ENCODE data around the gene SLC28A3.
A peak's percentile ranks its signal among the peaks of the same experiment; 100 is the strongest.

Gene SLC28A3

DNA sequence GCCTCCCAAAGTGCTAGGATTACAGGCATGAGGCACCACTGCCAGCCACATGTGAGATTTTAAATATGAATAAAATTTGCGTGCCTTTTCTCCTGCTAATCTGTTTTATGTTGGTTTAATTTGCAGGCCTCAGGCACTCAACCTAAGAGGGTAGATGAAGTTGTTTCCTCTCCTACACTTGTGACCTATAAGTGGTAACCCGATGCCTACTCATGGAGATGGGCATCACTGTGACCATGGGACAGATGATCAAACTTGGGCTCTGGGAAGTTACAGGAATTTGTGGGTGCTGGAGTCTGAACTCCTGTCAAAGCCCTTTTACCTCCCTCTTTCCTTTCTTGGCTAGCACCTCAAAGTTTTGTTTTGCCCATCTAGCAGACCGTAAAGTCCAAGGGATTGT lies 1.1 kb downstream of the SLC28A3 start:
- no peak for DNase-seq

DNA sequence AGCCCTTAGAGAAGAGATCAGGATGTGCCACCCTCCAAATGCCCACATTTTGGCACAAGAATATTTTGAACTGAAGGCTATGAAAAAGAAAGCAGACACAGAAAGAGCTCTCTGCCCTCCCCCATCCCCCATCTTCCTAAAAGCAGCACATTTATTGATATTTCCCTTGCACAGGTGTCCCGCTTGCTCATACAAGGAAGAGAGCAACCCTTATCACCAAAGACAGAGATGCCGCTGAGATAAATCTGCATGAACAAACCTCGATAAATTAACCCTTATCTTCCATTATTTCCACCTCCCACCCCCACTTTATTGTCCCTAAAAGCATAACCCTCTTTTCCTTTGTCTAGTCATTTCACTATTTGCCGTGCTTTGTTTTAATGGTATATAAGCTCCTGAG lies 1.8 kb downstream of the SLC28A3 start:
- no peak for DNase-seq

DNA sequence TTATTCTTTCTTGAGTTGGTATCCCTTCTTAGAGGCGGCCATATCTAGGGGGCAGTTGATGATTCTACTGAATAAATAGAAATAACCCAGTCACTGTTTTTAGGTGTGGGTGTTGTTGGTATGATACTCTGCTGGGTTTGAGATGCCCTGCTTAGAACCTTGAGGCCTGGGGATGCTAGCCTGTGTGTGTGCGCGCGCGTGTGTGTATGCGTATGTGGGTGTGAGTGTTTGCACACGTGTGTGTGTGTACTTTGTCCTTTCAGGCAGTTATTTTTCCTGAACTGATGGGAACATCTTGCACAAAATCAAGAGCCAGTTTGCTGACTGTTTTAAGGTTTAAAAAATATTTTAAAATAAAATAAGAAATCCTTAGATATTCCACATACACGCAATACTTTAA lies 3.3 kb downstream of the SLC28A3 start:
- DNase-seq, result no peak

DNA sequence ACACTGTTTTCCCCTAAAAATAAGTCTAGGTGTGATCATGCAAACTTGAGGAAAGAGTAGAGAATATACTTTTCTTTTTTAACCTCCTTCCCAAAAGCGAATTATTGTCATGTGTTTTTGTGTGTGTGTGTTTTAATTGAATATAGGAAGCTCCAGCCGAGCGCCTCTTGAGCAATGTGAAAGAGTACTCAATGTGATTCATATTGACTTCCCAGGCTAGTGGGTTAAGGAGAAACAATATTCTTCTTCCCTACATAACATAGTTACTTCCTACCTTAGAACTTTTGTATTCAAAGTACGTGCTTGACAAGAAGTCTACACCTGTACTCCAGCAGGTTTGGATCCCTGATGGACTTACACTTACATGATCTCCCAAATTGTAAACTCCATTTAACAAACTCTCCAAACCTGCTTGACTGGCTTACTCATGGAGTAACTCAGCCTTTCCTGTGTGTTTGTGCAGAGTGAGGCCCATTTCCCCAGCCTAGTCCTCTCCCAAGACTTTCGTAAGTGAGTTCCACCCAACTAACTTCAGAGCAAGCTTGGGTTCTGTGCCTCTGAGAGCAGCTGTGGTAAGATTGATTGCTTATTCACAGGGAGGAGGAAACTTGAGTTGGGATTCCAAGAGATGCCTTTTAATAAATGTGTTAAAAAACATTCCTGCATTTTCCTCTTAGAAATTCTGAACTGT lies 9.3 kb downstream of the SLC28A3 start:
- DNase-seq, result no peak

DNA sequence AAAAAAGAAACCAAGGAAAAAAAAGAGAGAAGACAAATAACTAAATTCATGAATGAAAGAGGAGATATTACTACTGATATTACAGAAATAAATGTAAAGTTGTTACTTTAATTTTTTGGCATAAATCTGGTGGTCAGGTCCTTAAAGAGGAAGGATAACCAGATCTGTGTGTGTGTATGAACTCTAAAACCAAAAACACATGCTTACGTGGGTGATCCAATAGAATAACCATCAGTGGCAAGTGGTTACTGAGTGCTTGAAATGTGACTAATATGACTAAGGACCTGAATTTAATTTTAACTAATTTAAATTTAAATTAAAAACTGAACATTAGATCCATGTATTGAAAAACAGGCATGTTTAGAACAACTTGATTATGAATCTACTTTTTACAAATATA lies 10.3 kb downstream of the SLC28A3 start:
- no peak for DNase-seq

DNA sequence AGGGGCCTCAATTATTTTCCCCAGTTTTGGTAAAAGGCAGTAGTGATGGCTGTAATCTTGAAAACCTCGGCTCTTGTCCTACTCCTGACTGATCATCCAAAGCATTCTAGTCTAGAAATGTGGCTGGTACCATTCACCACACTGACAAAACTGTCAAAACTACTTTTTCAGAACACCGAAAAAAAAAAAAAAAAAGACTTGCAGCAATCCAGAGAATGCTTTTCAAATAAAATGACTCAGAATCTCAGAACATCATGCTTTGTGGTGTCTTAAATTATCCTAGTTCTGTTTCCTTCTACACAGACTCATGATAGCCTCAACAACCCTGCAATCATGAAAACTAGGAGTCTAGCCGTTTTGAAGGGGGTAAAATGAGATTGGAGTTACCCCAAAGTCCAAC lies 13.4 kb downstream of the SLC28A3 start:
- DNase-seq, result no peak

DNA sequence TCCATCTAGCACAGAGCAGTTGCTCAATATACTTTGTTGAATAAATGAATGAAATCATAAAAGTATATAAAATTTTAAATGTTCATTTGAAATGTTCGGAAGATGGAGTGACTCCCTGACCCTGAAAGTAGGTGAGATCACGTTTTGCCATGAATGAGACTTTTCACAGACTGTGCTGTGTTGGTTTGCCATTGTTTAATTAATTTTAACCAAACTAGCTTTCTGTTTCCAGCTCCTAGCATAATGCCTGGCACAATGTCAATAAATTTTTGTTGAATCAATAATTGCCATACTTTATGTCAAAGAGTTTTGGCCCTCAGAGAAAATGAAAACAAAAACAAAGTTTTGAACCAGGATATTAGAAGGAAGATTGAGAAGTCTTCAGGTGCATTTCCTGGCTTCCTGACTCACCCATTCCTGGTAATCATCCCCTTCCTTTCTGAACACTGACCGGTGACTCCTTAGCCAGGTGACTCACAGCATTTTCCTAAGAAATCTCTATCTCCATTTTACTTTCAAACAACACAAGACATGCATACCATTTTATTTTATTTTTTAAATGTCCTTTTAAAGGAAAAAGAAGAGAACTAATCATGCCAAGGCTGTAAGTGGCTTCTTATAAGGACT lies 15.1 kb downstream of the SLC28A3 start:
- no peak for DNase-seq

DNA sequence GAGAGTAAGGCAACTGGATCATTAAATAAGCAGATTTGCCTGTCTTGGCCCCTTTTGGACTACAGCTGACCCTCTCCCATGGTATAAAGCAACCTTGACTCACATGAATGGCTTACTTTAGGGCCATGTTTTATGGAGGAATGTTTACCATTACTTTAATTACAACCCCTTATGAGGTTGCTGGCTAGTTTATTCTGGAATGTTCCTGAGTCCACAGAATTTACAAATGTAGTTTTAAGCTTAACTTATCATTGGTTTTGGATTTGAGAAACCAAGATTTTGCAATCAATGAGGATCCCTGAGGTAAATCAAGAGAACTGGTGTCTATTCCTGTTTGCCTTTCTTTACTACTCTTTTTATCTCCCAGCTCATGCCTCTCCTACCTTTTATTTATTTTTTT lies 15.7 kb downstream of the SLC28A3 start:
- no peak for DNase-seq

DNA sequence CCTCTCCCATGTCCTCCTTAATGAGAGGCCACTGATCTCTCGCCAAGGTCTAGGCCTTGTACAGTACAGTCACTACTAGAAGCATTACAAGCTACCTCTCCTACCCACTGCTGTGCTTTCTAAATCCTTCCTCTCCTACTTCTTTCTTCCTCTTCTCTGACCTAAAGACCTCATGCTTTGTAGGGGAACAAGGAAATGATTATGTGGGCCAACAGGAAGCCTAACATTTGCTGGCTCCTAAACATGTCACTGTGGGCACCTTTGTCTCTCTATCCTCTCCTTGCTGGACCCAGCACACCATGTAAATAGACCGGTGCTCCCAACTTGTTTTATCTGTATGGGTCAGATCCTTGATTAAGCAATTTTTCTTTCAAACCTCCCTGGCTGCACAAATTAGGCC lies 16.7 kb downstream of the SLC28A3 start:
- no peak for DNase-seq

DNA sequence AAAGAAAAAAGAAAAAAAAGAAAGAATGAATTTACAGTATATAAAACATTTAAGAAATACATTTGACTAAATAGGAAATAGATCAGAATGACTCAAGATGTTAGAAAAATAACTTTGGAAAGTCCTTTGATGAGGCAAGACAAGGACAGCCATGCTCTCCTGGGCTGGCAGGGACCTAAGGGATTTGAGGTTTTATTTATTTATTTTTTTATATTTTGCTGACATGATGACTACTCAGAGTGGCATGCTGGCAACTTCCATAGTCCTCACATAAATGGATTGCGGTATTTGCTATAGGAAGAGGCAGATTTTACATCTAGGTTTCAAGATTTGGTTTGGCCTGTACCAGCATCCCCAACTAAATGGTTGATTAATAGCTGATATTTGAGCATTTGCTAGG lies 17.7 kb downstream of the SLC28A3 start:
- DNase-seq, result no peak

DNA sequence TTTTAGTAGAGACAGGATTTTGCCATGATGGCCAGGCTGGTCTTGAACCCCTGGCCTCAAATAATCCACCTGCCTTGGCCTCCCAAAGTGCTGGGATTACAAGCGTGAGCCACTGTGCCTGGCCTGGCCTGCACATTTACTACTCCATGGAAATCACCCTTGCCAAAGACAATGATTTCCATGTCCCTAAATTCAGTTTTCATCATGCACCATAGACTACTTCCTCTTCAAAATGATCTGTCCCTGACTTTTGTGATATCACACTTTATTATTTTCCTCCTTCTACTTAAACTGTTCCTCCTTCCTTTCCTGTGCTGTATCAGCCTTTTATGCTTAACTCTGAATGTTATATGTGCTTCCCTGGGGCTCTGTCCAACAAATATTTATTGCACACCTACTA lies 20.3 kb downstream of the SLC28A3 start:
- DNase-seq, result no peak

DNA sequence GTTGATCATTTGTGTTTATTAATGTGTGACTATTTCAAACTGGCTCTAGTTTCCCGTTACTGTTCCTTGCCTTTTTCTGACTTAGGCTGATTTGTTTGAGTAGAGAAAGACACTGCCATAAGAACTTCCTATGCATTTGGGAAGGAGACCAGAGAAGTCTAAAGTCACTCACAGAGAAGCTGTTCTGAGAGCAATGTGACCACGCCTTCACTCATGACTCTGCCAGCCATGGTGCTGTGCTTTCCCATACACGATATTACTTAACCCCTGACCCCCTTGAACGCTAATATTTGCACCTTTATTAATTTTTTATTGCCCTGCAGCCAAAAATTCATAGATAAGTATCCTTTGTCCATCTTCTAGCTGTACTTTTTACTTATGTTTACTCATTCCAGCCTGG lies 20.9 kb downstream of the SLC28A3 start:
- DNase-seq, result no peak

DNA sequence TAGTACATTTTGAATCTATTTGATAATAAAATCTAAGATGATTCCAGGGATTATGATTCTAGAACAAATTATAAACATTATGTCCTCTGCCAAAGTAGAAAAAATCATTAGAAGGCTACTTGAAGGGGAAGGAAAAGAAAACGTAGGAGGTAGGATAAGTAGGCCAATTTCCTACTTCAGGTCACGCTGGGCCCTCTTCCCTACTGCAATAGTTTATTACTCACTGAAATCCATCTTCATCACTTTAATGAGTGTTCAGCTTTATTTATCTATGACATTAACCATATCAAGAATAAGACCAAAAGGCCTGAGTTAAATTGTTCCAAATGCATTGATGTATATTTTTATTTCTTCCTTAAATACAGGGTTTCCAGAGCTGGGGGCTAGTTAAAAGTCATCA lies 21.6 kb downstream of the SLC28A3 start:
- no peak for DNase-seq

DNA sequence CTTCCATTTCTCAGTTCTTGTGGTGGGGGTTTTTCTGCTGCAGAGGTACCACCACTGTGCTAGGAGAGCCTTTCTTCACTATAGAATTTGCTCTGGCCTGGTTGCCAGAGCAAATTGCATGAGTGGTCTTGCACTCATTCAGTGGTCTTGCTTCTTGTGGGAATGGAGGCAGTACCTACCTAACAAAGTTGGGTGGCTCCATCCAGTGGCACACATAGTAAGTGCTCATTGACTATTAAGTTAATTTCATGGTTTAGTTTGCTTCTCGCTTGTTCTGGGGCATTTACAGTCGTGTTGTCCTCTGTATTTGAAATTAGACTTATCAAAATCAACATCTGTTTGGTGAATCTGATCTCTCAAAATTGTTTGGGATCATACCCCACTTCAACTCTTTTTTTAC lies 23.0 kb downstream of the SLC28A3 start:
- DNase-seq, result no peak

DNA sequence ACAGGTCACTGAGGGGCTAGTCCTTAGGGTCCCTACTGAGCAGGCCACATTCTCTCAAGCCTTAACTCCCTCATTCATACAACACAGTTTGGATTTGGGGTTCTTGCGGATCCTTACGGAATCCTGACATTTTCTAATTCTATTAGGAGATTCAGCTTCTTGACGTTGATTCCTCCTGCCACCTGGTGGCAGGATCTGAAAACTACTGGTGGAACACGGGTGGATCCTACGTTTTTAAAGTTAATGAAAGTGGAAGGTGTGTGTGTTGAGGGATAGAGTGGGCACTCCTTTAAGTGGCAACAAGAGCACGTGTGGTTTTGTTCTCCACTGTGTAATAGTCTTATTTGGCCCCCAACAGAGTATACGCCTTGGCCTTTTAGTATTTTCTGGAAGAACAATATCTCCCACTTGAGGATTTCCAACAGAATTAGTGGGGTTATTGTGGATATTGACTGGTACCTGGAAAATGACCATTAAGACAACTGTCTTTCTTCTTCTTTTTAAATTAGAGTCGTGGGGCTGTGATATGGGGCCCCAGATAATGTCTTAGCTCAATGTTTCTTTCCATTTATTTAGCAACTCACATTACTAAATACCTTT lies 25.2 kb downstream of the SLC28A3 start:
- peak; percentile 44 for DNase-seq

DNA sequence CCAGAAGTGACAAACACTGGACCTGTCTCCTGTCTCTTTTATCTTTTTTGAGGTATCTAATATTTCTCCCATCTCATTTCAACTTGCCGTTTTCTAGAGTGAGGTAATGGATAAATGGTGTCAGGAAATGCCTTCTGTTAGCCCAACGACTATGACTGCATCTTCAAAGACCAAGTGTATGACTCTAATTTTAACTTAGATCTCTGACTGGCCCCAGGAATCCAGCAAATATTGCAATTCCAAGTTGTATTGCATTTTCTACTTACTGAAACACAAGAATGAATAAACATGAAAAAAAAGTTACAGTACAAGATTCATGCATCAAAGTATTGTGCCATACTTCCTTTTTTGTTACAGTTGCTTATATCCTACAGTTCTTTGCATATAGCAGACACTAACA lies 26.3 kb downstream of the SLC28A3 start:
- no peak for DNase-seq

DNA sequence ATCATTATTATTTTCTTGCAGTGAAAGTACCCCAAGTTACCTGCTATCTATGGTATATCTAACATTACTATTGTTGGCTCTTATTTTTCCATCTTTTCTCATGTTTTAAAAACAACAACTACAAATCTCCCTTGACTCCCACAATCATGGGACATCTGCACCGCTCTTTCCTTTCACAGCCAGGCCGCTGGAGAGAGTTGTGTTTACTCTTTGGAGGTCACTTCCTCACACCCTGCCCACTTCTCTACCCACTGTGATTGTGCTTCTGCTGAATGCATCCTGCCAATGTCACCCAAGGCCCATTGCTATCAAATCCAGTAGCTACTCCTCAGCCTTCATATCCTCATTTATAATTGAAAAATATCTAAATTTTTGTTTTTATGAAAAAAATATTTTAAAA lies 29.7 kb downstream of the SLC28A3 start:
- no peak for DNase-seq

DNA sequence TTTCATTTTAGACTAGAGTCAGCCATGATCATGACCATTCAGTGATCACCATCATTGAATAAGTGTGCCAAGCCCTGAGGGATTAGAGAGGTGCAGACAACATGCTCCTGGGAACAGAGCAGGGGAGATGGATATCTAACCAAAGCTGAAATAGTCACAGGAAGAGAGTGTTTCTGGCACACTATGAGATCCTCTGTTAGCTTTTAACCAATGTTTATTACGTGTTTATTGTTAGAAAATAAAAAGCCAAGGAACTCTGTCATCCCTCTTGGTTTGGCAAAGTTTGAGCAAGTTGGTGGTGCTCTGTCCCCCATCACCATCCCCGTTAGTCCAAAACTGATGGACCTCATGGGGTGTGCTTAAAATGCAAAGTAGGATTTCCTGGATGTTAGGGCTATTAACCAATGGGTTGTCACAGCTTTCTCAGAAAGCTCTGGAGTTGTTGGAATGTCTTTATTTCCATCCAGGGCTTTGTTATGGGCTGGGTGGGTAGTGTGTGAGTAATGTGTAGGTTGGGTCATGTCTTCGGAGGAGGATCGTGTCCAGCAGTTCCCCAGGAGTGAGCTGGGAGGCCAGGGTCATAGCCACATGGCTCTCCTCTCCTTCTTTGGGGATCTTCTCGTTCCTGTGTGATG lies 34.9 kb downstream of the SLC28A3 start:
- no peak for DNase-seq

DNA sequence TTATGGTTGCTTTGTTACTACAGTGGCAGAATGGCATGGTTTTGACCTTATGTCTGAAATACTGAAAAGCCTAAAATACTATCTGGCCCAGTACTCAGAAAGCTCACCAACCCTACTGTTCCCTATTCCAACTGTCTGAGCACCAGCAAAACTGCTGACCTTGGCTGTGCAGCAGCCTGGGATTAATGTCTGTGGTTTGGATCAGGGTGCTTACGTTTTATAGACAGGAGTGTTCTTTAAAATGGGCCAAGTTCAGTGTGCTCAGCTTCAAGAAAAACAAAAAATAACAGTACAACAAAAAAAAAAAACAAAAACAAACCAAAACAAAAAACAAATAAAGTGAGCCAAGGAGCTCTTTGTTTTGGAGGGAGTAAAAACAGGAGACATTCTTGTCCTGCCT lies 36.4 kb downstream of the SLC28A3 start:
- DNase-seq, result no peak

DNA sequence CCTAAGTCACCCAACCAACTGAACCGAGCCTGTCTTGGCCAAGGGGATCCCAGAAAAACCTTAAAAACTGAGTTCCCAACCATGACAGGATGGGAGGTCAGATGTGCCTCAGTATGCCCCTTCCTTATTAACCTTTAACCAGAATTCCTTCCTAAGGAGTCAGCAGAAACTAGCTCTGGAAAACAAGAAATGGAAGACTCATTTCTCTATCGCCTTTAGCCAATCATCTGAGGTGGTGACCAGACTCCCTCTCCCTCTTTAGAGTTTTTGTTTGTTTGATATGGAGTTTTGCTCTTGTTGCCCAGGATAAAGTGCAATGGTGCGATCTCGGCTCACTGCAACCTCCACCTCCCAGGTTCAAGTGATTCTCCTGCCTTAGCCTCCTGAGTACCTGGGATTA lies 37.5 kb downstream of the SLC28A3 start:
- no peak for DNase-seq

DNA sequence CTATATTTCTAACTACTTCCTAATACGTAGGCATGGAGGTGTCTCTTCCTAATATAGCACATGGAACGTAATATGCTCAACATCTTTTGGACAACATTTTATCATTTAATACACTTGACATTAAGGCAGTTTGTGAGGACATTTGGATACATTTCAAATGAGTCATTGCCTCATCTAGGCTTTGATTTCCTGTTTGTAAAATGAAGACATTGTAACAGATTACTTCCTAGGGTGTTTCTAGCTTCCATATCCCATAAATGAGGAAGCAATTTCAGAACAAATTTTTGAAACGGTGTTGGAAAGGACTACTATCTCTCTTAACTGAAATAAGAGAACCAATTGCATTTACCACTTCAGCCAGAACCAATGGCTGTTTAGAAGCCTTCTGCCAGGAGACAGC lies 38.7 kb downstream of the SLC28A3 start:
- DNase-seq, result no peak

DNA sequence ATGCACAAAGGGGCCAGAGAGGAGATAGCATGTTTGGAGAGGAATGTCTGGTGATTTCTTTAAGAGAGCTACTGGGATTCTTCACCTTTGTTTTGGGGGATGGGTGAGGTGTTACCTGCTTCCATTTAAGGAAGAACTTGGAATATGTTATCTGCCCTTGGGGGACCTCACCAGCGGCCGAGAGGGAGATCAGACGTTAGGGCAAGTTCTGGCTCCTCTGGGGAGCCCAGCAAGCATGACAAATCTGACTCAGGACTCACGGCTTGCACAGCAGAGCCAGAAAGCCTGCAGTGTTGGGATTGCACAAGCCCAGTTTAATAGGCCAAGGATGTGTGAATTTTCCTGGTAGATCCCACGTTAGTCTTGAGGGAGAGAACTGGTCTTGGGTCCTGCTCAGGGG lies 40.3 kb downstream of the SLC28A3 start:
- DNase-seq, result no peak

DNA sequence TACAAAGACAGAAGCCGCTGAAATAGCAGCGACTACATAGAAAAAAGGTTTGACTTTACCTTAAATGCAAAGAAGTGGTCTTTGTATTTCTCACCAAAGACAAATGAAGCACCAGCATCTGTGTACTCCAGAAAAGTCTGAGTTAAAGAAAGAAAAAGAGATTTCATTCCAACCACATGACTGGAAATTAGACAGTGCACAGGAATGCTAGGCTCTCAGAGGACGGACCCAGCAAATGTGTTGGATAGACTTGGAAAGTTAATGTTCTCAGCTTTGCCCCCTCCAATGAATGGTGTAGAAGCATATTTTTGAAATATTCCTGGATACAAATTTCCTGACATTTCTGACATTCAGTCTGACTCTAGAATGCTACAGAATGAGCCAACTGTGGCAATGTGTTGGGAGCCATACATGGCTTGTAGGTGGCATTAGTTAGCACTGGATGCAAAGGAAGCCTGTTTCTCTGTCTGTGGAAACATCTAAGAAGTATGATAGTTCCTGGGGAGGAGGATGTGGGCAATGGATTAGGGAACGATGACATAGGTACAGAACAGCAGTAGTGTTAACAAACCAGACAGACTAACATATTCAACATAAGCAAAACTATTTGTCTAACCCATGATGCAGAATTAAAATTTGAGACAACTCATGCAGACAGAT lies 43.3 kb downstream of the SLC28A3 start:
- no peak for DNase-seq
